Loucy (cell line): ENCODE results near the gene SERGEF.

ENCODE experiments used
- H2AFZ ChIP-seq: fragments of 200-600 bp; sonication (generic); 2 replicates; pipeline ENCODE4 v1.6.0; 2016; ENCODE audit warnings: antibody characterized with exemption, mild to moderate bottlenecking, low read length, moderate library complexity
- H3F3A ChIP-seq: fragments of 200-600 bp; 2 replicates; pipeline ENCODE4 v1.6.0; 2016; ENCODE audit warnings: antibody characterized with exemption, low read depth, mild to moderate bottlenecking
- H3K27me3 ChIP-seq: fragments of 200-600 bp; sonication (generic); 2 replicates; pipeline ENCODE4 v1.6.1; 2014; ENCODE audit warnings: low read length, mild to moderate bottlenecking; ENCODE audit not compliant: insufficient read depth, poor library complexity, severe bottlenecking
- H3K36me3 ChIP-seq: fragments of 200-600 bp; sonication (generic); 2 replicates; pipeline ENCODE4 v1.6.1; 2016; ENCODE audit warnings: low read length; ENCODE audit not compliant: insufficient read depth
- H3K4me1 ChIP-seq: fragments of 200-600 bp; sonication (generic); 2 replicates; pipeline ENCODE4 v1.5.1; 2014; ENCODE audit warnings: low read length, mild to moderate bottlenecking; ENCODE audit not compliant: insufficient read depth, poor library complexity, severe bottlenecking
- H3K4me2 ChIP-seq: fragments of 200-600 bp; sonication (generic); 2 replicates; pipeline ENCODE4 v1.6.0; 2014; ENCODE audit warnings: antibody characterized with exemption, low read length, low read depth, mild to moderate bottlenecking; ENCODE audit not compliant: poor library complexity, severe bottlenecking
- H3K4me3 ChIP-seq: fragments of 200-600 bp; sonication (generic); 2 replicates; pipeline ENCODE4 v1.5.1; 2014; ENCODE audit warnings: low read length, mild to moderate bottlenecking, mixed read lengths; ENCODE audit not compliant: poor library complexity, severe bottlenecking
- H3K79me2 ChIP-seq: fragments of 200-600 bp; sonication (generic); 2 replicates; pipeline ENCODE4 v1.6.1; 2014; ENCODE audit warnings: low read length; ENCODE audit not compliant: insufficient read depth
- H3K9ac ChIP-seq: fragments of 200-600 bp; sonication (generic); 2 replicates; pipeline ENCODE4 v1.6.0; 2014; ENCODE audit warnings: mild to moderate bottlenecking, low read depth, low read length, moderate library complexity; ENCODE audit not compliant: poor library complexity, severe bottlenecking
- H3K9me2 ChIP-seq: fragments of 200-600 bp; sonication (generic); replicated peaks from 2 replicates; pipeline ENCODE4 v1.6.1; 2016; ENCODE audit warnings: low read depth, low read length, mixed read lengths
- H3K9me3 ChIP-seq: fragments of 200-600 bp; sonication (generic); 2 replicates; pipeline ENCODE4 v1.6.1; 2014; ENCODE audit warnings: mild to moderate bottlenecking, antibody characterized with exemption, low read length, low read depth; ENCODE audit not compliant: insufficient read depth
- H4K20me1 ChIP-seq: fragments of 200-600 bp; sonication (generic); 2 replicates; pipeline ENCODE4 v1.6.0; 2014; ENCODE audit warnings: antibody characterized with exemption, low read length, mild to moderate bottlenecking; ENCODE audit not compliant: insufficient read depth, poor library complexity, severe bottlenecking
- EZH2phosphoT487 ChIP-seq: fragments of 200-600 bp; IDR thresholded peaks from 2 replicates; pipeline ENCODE4 v1.6.1; 2018; ENCODE audit warnings: antibody characterized with exemption, mild to moderate bottlenecking, moderate library complexity, borderline replicate concordance
- TF ChIP-seq, protein P1 (sequence below): fragments of 200-600 bp; sonication (generic); conservative IDR thresholded peaks from 2 replicates; pipeline ENCODE4 v1.5.1; 2014; ENCODE audit warnings: mild to moderate bottlenecking, antibody characterized with exemption, low read length

Gene SERGEF

DNA sequence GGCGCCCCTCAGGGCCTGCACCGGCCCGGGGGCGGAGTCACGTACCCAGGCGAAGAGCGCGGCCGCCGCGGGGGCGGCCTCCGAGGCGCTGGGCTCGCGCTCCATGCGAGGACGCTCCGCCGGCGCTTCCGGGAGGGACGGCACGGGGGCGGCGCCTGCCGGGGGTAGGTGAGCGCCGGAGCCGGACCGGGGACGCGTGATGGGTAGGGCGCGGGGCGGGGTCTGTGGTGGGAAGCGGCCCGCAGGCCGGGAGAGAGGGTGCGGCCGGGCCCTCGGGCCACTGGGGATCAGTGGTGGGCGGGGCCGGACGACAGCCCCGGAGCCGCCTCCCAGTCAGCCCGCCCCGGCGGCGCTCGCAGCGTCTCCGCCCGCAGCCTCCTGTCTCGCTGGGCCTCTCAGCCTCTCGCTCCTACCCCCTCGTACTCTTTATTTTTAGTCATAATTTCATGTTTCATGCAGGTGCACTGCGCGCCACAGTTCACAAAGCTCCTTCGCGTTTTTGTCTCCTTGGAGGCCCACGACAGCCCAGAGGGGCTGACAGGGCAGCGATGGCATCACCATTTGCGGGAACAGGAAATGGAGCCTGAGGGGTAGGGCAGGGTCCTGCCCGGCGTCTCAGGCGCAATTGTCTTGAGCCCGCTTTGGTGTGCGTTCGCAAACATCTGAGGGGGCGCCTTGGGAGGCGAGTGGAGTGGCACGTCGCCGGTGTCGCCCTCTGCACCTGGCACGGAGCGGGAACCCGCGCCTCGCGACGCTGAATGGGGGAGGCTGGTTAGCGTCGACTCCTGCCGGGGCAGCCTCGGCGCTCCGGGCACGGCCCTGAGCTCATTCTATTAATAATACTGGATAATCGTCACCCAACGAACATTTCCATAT lies at the start of gene SERGEF:
TSS of gene SERGEF (minus strand) at position 142 of the 876 bp plus-strand sequence. CDS start at position 105, 37 bp downstream.
- H4K20me1 ChIP-seq: no peaks in the 10 kb centered on the region
- TF ChIP-seq EZH2phosphoT487: no peak
- TF ChIP-seq, protein P1, sequence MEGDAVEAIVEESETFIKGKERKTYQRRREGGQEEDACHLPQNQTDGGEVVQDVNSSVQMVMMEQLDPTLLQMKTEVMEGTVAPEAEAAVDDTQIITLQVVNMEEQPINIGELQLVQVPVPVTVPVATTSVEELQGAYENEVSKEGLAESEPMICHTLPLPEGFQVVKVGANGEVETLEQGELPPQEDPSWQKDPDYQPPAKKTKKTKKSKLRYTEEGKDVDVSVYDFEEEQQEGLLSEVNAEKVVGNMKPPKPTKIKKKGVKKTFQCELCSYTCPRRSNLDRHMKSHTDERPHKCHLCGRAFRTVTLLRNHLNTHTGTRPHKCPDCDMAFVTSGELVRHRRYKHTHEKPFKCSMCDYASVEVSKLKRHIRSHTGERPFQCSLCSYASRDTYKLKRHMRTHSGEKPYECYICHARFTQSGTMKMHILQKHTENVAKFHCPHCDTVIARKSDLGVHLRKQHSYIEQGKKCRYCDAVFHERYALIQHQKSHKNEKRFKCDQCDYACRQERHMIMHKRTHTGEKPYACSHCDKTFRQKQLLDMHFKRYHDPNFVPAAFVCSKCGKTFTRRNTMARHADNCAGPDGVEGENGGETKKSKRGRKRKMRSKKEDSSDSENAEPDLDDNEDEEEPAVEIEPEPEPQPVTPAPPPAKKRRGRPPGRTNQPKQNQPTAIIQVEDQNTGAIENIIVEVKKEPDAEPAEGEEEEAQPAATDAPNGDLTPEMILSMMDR: no peak
- peaks cover 16% of the 10 kb centered on the region for H3K79me2 ChIP-seq
- H3K27me3 ChIP-seq: no peaks in the 10 kb centered on the region
- H3F3A ChIP-seq: peaks cover 8% of the 10 kb centered on the region; the same call in 1 of the 2 replicates
- peak within 1 kb of the TSS; percentile 89 for H2AFZ ChIP-seq
- H3K4me1 ChIP-seq: peaks cover 21% of the 10 kb centered on the region
- H3K4me3 ChIP-seq: peak within 1 kb of the TSS; percentile 86
- H3K9me3 ChIP-seq: no peaks in the 10 kb centered on the region
- peak within 1 kb of the TSS; percentile 73 for H3K9ac ChIP-seq
- H3K36me3 ChIP-seq: no peaks in the 10 kb centered on the region
- H3K9me2 ChIP-seq: no peaks in the 10 kb centered on the region
- peak within 1 kb of the TSS; percentile 88 for H3K4me2 ChIP-seq

DNA sequence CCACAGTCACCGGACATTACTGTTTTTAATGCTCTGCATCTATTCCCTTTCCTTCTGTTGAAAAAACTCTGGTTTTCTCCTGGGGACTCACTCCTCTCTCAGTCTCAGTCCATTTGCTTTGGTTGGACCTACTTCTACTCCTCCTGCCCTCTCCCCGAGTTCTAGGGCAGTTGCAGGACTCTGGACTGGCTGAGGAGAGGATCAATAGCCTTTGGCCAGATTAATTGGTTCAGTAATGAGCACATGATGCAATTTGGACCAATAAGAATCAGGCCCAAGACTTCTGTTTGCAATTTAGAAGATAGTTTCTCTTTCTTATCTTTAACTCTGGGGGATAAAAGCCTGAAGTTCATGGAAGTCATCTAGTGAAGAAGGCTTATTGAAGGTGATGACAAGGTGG lies 48.5 kb upstream of the SERGEF start:
- no peaks in the 10 kb centered on the region for H3K4me1 ChIP-seq
- no peak overlapping the region for H3K4me3 ChIP-seq
- no peak overlapping the region for H3K9ac ChIP-seq
- H3K9me2 ChIP-seq: no peaks in the 10 kb centered on the region
- H4K20me1 ChIP-seq: no peaks in the 10 kb centered on the region
- H3F3A ChIP-seq: no peaks in the 10 kb centered on the region
- no peaks in the 10 kb centered on the region for H3K9me3 ChIP-seq
- H3K36me3 ChIP-seq: no peaks in the 10 kb centered on the region
- H2AFZ ChIP-seq: no peak overlapping the region
- H3K4me2 ChIP-seq: no peak overlapping the region
- TF ChIP-seq, protein P1: no peak
- TF ChIP-seq EZH2phosphoT487: no peak
- H3K79me2 ChIP-seq: no peaks in the 10 kb centered on the region
- no peaks in the 10 kb centered on the region for H3K27me3 ChIP-seq

DNA sequence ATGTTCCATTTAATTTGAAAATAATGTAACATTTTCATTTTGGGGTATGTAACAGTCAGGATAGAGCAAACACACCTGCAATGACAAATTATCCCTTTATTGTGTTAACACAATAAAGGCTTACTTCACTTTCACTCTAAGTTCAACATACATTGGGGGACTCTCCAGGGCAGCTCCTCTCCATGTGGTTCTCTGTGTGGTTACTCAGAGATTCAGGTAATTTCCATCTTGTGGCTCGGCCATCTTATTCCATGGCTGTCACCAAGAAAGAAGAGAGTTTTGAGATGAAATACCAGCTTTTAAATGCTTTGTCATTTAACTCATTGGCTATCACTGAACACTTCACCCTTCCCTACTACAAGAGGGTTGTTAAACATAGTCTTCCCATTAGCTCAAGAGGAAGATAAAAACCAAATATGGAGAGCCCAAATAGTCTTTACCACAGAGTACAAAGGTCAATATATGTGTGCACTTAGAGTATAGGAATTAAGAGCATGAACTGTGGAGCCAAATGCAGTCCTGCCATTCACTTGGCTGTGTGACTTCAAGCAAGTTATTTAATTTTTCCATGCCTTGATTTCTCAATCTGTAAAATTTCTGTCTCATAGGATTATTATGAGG lies 43.8 kb upstream of the SERGEF start:
- TF ChIP-seq, protein P1: no peak
- TF ChIP-seq EZH2phosphoT487: no peak
- no peak overlapping the region for H3K4me3 ChIP-seq
- no peaks in the 10 kb centered on the region for H3K36me3 ChIP-seq
- H3K9ac ChIP-seq: no peak overlapping the region
- H3K9me3 ChIP-seq: no peaks in the 10 kb centered on the region
- no peak overlapping the region for H3K4me2 ChIP-seq
- H3F3A ChIP-seq: no peaks in the 10 kb centered on the region
- no peaks in the 10 kb centered on the region for H3K9me2 ChIP-seq
- no peaks in the 10 kb centered on the region for H3K79me2 ChIP-seq
- no peaks in the 10 kb centered on the region for H3K27me3 ChIP-seq
- no peaks in the 10 kb centered on the region for H3K4me1 ChIP-seq
- no peak overlapping the region for H2AFZ ChIP-seq
- H4K20me1 ChIP-seq: no peaks in the 10 kb centered on the region
